GM19193 (cell line): ENCODE results near the gene OR6C70.

ENCODE experiments used
- POLR2A ChIP-seq: IDR thresholded peaks from 4 replicates; pipeline ENCODE4 v1.6.1; 2011; ENCODE audit not compliant: insufficient read depth, insufficient read length; ENCODE audit errors: extremely low read depth

The OR6C70 gene

DNA sequence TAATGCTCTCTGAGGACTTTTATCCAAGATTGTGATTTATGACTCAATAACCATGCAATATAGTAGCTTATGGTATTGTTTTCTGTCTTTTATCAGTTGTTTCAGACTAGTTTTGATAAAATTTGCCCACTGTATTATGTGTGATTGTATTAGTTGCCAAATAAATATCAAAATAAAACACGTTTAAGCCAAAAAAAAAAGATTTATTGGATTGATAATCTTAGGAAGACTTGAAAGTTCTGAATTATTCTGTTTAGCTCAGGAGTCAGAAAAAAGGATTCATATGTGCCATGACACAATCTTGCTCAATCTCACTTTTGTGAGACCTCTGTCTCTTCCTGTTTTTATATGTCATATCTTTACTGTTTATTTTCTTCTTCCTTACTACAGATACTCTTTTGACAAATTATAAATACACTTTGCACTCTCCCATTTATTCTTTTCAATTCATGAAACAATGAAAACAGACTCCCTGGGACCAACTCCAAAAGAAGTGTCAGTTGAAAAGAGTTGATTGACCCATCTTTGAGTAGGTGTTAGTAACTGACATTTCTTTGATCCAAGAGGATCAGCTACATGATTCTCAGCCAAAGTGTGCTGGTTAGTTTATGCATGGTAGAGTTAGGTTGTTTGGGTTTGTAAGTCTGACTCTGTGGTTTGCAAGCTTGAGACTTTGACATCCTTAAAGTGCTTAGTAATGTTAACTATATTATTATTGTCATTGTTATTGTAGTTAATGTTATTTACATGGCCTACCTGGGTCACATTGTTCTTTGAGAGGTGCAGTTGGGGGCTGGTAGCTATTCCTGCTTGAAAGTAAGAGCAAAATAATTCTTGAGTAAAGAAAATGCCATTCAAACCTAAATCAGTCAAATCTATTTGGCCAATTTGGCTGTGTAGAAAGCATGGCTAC is 41.4 kb downstream of the OR6C70 start:
- no peak for TF ChIP-seq POLR2A

DNA sequence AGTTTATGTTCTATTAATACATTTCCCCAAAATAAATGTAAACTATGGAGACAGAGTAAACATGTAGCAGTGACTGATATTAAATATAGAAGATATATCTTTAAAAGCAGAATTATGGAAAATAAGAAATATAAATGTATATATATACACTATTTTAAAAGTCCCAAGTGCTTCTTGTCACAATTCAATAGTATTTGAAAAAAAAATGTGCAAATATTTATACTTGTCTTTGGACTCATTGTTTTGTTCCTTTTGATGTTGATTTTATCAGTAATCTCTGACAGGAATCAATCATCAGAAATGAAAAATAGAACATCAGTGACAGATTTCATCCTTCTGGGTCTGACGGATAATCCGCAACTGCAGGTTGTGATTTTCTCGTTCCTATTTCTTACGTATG is 44.0 kb downstream of the OR6C70 start, which contains the start of gene OR6C76:
Gene OR6C76 (plus strand): TSS at position 301 of the 400 bp plus-strand sequence. CDS start 0 bp downstream, at position 301.
- TF ChIP-seq POLR2A: no peak

GRCh38 chr12:55420307-55420962 is 49.5 kb downstream of the OR6C70 start:
- TF ChIP-seq POLR2A: no peak
